GM18498 (cell line): ENCODE results near the gene PPEF2.
A peak's percentile ranks its signal among the peaks of the same experiment; 100 is the strongest.

Experiments
- ATAC-seq: cut with Tn5 transposase; IDR thresholded peaks from one replicate; pipeline ENCODE4 v1.9.1; 2021; ENCODE audit warnings: mild to moderate bottlenecking, moderate library complexity; ENCODE audit not compliant: unreplicated experiment

The PPEF2 gene

GRCh38 chr4:75895744-75896314, 6.4 kb downstream of the PPEF2 start:
- peak; percentile 60 for ATAC-seq

- ATAC-seq: no peak
These were observed 9.7 kb downstream of the PPEF2 start for GRCh38 chr4:75892508-75892907.

- ATAC-seq: no peak
These were observed 10.6 kb downstream of the PPEF2 start for GRCh38 chr4:75891611-75892010.

GRCh38 chr4:75889537-75890199, 12.6 kb downstream of the PPEF2 start:
- ATAC-seq: no peak

- no peak for ATAC-seq
These were observed 16.1 kb downstream of the PPEF2 start for GRCh38 chr4:75886104-75886503.

GRCh38 chr4:75881476-75881875, 20.8 kb downstream of the PPEF2 start:
- ATAC-seq: no peak

- no peak for ATAC-seq
These were observed 22.0 kb downstream of the PPEF2 start for GRCh38 chr4:75880278-75880677.

GRCh38 chr4:75878246-75878756, 24.0 kb downstream of the PPEF2 start:
- ATAC-seq: no peak

GRCh38 chr4:75876218-75876617, 26.0 kb downstream of the PPEF2 start:
- no peak for ATAC-seq

GRCh38 chr4:75869100-75869499, 33.2 kb downstream of the PPEF2 start:
- no peak for ATAC-seq

- no peak for ATAC-seq
These were observed 35.1 kb downstream of the PPEF2 start for GRCh38 chr4:75867130-75867529.

GRCh38 chr4:75860606-75861005, 41.6 kb downstream of the PPEF2 start:
- no peak for ATAC-seq

GRCh38 chr4:75858721-75859120, 43.5 kb downstream of the PPEF2 start:
- ATAC-seq: no peak

GRCh38 chr4:75849461-75849860, 52.8 kb downstream of the PPEF2 start:
- no peak for ATAC-seq

GRCh38 chr4:75848891-75849290, 53.4 kb downstream of the PPEF2 start:
- ATAC-seq: no peak

GRCh38 chr4:75848171-75848760, 54.0 kb downstream of the PPEF2 start:
- ATAC-seq: peak; percentile 76

- no peak for ATAC-seq
These were observed 56.3 kb downstream of the PPEF2 start for GRCh38 chr4:75845992-75846391.

GRCh38 chr4:75844151-75844662, 58.0 kb downstream of the PPEF2 start:
- no peak for ATAC-seq

- no peak for ATAC-seq
These were observed 58.7 kb downstream of the PPEF2 start for GRCh38 chr4:75843596-75843995.

GRCh38 chr4:75841641-75842520, 60.4 kb downstream of the PPEF2 start:
- no peak for ATAC-seq

GRCh38 chr4:75834772-75835154, 67.5 kb downstream of the PPEF2 start:
- no peak for ATAC-seq
